Measurements from ENCODE around the gene RBP3.

Gene RBP3

DNA sequence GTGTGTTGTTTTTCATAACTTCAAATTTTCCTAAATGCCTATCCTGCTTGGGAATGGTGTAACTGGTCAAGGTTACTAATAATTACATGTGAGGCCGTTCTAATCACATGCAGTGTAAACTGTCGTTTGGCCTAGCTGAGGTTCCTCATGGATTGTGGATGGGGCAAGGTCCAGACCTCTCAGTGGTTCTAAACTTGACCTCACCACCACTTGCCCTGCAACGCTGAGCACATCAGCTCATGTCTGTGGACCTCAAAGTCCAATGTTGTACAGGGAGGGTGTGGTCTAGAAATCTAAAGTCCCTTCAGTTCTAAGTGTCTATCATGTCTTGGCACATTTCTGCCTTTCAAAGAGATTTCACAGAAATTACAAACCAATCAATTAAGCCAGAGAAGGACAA, 15.6 kb downstream of the RBP3 start:
- no peak for ATAC-seq (ENCODE audit: low read depth)
- no peaks in the 10 kb centered on the region for H3K9me3 ChIP-seq (ENCODE audit: severe bottlenecking)

DNA sequence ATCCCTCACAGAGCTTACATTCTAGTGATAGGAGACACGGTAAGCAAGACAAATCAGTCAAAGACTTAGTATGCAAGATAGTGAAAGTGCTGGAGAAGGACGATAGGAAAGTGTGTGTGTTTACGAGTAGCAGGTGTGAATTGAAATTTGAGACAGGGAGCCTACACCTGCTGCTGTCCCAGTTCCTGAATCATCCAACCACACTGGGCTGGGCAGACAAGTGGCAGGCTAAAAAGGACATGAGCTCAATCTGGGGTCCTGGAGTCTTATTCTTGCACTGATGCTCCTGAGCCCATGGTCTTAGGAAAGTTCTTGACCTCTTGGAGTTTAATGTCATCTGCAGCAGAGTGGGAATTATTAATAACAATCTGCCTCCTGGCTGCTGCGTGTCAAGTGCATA, 16.2 kb downstream of the RBP3 start:
- no peaks in the 10 kb centered on the region for H3K27me3 ChIP-seq (ENCODE audit: insufficient read depth, poor library complexity, severe bottlenecking)
- no peak overlapping the region for H3K27ac ChIP-seq (ENCODE audit: poor library complexity, severe bottlenecking)
- H3K4me3 ChIP-seq (ENCODE audit: severe bottlenecking), result no peak overlapping the region
- no peaks in the 10 kb centered on the region for H3K9me3 ChIP-seq (ENCODE audit: severe bottlenecking)
- ATAC-seq (ENCODE audit: low read depth), result 0 out of 3 replicates have a peak, but pooled peaks have one; percentile 41
- TF ChIP-seq, protein P1, sequence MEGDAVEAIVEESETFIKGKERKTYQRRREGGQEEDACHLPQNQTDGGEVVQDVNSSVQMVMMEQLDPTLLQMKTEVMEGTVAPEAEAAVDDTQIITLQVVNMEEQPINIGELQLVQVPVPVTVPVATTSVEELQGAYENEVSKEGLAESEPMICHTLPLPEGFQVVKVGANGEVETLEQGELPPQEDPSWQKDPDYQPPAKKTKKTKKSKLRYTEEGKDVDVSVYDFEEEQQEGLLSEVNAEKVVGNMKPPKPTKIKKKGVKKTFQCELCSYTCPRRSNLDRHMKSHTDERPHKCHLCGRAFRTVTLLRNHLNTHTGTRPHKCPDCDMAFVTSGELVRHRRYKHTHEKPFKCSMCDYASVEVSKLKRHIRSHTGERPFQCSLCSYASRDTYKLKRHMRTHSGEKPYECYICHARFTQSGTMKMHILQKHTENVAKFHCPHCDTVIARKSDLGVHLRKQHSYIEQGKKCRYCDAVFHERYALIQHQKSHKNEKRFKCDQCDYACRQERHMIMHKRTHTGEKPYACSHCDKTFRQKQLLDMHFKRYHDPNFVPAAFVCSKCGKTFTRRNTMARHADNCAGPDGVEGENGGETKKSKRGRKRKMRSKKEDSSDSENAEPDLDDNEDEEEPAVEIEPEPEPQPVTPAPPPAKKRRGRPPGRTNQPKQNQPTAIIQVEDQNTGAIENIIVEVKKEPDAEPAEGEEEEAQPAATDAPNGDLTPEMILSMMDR (IDR thresholded peaks at IDR 0.05; ENCODE audit: poor library complexity, severe bottlenecking), result no peak
- H3K4me1 ChIP-seq (ENCODE audit: insufficient read depth, poor library complexity, severe bottlenecking), result no peaks in the 10 kb centered on the region
- DNase-seq (ENCODE audit: low spot score), result no peak
- H3K36me3 ChIP-seq (ENCODE audit: low read depth), result no peaks in the 10 kb centered on the region

More for the DNA sequence above, 15.6 kb downstream of the RBP3 start:
- TF ChIP-seq, protein P1 (IDR thresholded peaks at IDR 0.05; ENCODE audit: poor library complexity, severe bottlenecking), result no peak
- Histone ChIP-seq H3K27ac (ENCODE audit: poor library complexity, severe bottlenecking) (no peak overlapping the region), H3K4me1 (ENCODE audit: insufficient read depth, poor library complexity, severe bottlenecking) (no peaks in the 10 kb centered on the region), H3K36me3 (ENCODE audit: low read depth) (no peaks in the 10 kb centered on the region), H3K4me3 (ENCODE audit: severe bottlenecking) (no peak overlapping the region), H3K27me3 (ENCODE audit: insufficient read depth, poor library complexity, severe bottlenecking) (no peaks in the 10 kb centered on the region)
- DNase-seq (ENCODE audit: low spot score), result peak; percentile 2

DNA sequence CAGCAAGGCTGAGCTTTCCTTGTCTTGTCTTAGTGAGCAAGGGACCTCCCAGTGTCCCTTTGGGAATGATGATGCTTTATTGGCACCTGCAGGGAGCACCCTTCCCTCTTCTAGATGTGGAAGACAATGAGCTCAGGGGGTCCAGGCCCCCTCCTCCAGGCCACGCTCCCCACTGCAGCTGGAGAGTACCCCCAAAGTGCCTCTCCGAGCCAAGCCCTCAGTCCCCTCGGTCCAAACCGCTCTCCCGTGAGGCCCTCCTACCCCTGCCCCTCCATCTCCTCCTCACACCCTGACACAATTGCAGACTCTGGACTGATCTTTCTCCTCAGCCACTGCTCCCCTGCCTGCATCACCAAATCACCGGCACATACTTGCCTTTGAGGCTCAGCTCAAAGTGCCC, 16.7 kb downstream of the RBP3 start:
- H3K27ac ChIP-seq (ENCODE audit: poor library complexity, severe bottlenecking), result no peak overlapping the region
- no peaks in the 10 kb centered on the region for H3K27me3 ChIP-seq (ENCODE audit: insufficient read depth, poor library complexity, severe bottlenecking)
- no peaks in the 10 kb centered on the region for H3K4me1 ChIP-seq (ENCODE audit: insufficient read depth, poor library complexity, severe bottlenecking)
- DNase-seq (ENCODE audit: low spot score) (no peak), ATAC-seq (ENCODE audit: low read depth) (no peak)
- H3K9me3 ChIP-seq (ENCODE audit: severe bottlenecking), result no peaks in the 10 kb centered on the region
- TF ChIP-seq, protein P1 (IDR thresholded peaks at IDR 0.05; ENCODE audit: poor library complexity, severe bottlenecking), result no peak
- no peaks in the 10 kb centered on the region for H3K36me3 ChIP-seq (ENCODE audit: low read depth)
- H3K4me3 ChIP-seq (ENCODE audit: severe bottlenecking), result no peak overlapping the region

DNA sequence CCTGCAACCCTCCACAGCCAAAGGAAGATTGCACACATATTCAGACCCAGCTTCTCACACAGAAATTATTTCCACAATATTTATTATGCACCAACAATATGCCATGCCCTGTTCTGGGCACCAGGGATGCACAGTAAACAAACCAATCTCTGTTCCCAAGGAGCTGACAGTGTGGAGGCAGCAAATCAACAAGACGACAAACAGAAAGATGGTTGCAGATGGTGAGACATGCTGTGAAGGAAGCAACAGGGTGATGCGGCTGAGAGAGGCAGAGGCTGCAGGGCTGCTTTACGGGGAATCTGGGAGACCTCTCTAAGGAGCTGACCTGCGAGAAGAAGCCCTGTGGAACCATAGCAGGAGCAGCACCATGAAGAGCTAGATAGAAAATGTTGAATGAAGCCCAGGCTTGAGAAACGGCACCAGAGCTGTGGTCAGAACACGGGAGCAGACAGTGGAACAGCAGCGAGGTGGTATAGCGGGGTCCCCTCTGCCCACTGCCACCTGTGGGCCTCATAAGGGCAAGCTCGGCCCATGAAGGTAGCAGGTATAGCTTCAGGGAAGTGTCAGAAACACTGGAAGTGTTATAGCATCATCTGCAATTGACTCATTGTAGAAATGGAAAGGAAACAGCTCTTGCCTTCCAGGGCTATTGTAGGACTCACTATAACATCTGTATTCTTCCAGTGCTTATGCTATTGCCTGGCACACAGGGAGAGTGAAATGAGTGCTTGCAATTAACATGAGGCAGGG, 17.4 kb downstream of the RBP3 start:
- Histone ChIP-seq H3K4me3 (ENCODE audit: severe bottlenecking) (no peak overlapping the region), H3K9me3 (ENCODE audit: severe bottlenecking) (no peaks in the 10 kb centered on the region), H3K36me3 (ENCODE audit: low read depth) (no peaks in the 10 kb centered on the region), H3K27ac (ENCODE audit: poor library complexity, severe bottlenecking) (no peak overlapping the region), H3K4me1 (ENCODE audit: insufficient read depth, poor library complexity, severe bottlenecking) (no peaks in the 10 kb centered on the region), H3K27me3 (ENCODE audit: insufficient read depth, poor library complexity, severe bottlenecking) (no peaks in the 10 kb centered on the region)
- TF ChIP-seq, protein P1 (IDR thresholded peaks at IDR 0.05; ENCODE audit: poor library complexity, severe bottlenecking), result no peak
- DNase-seq (ENCODE audit: low spot score), result peak; percentile 11
- ATAC-seq (ENCODE audit: low read depth), result no peak

DNA sequence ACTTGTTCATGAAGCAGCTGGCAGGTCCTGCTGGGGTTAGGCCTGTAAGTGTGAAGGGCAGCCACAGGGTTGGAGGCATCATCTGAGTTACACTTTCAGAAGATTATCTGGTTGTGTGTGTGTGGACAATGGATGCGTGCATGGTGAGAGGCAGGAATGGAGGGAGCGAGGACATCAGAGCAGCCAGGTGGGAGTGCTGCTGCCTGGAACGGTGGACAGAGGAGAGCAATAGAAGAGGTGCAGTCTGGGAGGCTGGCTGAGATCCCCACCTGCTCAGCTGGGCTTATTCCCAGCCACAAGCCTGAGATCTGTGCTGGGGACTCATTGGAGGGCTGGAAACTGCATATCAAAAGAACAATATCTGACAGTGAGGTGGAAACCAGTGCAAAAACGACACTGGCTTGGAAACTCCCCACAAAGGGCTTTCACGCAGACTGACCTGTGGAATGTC, 18.0 kb downstream of the RBP3 start:
- ATAC-seq (ENCODE audit: low read depth), result no peak

More for the DNA sequence above, 18.0 kb downstream of the RBP3 start:
- H3K4me1 ChIP-seq (ENCODE audit: insufficient read depth, poor library complexity, severe bottlenecking), result no peaks in the 10 kb centered on the region
- H3K36me3 ChIP-seq (ENCODE audit: low read depth), result no peaks in the 10 kb centered on the region
- no peak overlapping the region for H3K4me3 ChIP-seq (ENCODE audit: severe bottlenecking)
- H3K27ac ChIP-seq (ENCODE audit: poor library complexity, severe bottlenecking), result no peak overlapping the region
- TF ChIP-seq, protein P1 (IDR thresholded peaks at IDR 0.05; ENCODE audit: poor library complexity, severe bottlenecking), result no peak
- no peaks in the 10 kb centered on the region for H3K27me3 ChIP-seq (ENCODE audit: insufficient read depth, poor library complexity, severe bottlenecking)
- peak; percentile 34 for DNase-seq (ENCODE audit: low spot score)
- no peaks in the 10 kb centered on the region for H3K9me3 ChIP-seq (ENCODE audit: severe bottlenecking)

All from RWPE2 (cell line).